ENCODE results near the gene CRYM.
"Not testable (repeated sequence)": the region's sequence is repeated elsewhere in the genome, so short reads cannot be mapped to it uniquely, and the experiment has no call there.

Gene CRYM

DNA sequence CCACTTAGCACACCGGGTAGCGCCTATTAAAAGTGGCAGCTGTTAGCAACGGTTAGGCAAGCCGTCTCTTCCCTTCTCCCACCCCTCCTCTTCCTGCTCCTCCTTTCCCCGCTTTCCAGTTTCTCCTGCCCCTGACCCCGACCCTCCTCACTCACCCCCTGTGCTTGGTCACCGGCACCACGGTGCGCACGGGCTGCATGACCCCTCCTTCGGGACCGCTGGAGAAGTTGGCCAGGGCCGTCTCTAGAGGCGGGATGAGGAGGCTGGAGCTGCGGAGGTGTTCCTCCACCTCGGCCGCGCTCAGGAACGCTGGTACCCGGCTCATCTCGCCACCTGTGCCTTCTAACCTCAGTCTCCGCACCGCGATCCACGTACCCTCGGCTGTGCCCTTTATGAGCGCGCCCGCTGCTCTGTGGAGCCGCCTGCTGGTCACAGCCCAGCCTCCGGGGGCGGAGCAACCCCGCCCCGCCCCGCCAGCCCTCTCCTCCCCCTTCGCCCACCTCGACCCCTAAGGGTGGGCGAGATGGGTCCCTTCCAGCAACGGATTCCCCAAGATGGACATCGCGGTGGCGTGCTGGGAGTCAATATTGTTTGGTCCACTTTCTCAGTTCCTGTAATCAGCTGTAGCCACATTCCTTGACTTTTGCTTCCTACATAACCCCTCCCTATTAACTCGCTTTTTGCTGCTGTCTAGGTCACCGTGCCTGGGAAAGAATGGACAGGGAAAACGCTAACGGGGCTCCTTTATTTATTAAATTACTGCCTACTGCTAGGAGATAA is at the start of gene CRYM:
TSS of gene CRYM (minus strand) at position 364 of the 780 bp plus-strand sequence. CDS start at position 325, 39 bp downstream.
- H3K4me3 ChIP-seq (replicated peaks; ENCODE audit: low read depth, low read length) = peak within 1 kb of the TSS; percentile 23
- TF ChIP-seq, protein P1, sequence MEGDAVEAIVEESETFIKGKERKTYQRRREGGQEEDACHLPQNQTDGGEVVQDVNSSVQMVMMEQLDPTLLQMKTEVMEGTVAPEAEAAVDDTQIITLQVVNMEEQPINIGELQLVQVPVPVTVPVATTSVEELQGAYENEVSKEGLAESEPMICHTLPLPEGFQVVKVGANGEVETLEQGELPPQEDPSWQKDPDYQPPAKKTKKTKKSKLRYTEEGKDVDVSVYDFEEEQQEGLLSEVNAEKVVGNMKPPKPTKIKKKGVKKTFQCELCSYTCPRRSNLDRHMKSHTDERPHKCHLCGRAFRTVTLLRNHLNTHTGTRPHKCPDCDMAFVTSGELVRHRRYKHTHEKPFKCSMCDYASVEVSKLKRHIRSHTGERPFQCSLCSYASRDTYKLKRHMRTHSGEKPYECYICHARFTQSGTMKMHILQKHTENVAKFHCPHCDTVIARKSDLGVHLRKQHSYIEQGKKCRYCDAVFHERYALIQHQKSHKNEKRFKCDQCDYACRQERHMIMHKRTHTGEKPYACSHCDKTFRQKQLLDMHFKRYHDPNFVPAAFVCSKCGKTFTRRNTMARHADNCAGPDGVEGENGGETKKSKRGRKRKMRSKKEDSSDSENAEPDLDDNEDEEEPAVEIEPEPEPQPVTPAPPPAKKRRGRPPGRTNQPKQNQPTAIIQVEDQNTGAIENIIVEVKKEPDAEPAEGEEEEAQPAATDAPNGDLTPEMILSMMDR (IDR thresholded peaks at IDR 0.05; ENCODE audit: low read depth, low read length, missing control alignments) = peak; percentile 82
- DNase-seq (ENCODE audit: extremely low read depth, low read depth) = no peak

DNA sequence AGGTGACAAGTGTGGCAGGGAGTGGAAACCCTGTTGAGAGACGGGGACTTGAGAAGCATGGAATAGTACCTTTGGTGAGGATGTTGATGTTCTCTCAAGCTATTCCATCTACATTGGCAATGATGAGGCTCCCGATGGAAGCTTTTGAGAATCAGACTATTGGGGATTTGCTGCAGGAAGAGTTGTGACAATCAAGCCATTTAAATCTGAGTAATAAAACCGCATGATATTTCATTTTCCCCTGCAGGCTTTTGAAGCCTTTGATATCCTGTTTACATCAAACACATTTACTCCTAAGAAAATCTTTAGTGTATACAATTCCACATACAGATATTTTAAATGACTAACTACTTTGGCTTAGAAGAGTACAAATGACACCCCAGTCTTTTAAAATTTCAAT is 49.0 kb upstream of the CRYM start:
- no peak for DNase-seq (ENCODE audit: extremely low read depth, low read depth)
- TF ChIP-seq, protein P1 (IDR thresholded peaks at IDR 0.05; ENCODE audit: low read depth, low read length, missing control alignments) = no peak
- no peak overlapping the region for H3K4me3 ChIP-seq (replicated peaks; ENCODE audit: low read depth, low read length)

- no peak for DNase-seq (ENCODE audit: extremely low read depth, low read depth)
- no peak overlapping the region for H3K4me3 ChIP-seq (replicated peaks; ENCODE audit: low read depth, low read length)
- TF ChIP-seq, protein P1 (IDR thresholded peaks at IDR 0.05; ENCODE audit: low read depth, low read length, missing control alignments) = no peak
These were observed 48.4 kb upstream of the CRYM start for GRCh38 chr16:21326459-21326858.

- TF ChIP-seq, protein P1 (IDR thresholded peaks at IDR 0.05; ENCODE audit: low read depth, low read length, missing control alignments) = no peak
- no peak overlapping the region for H3K4me3 ChIP-seq (replicated peaks; ENCODE audit: low read depth, low read length)
- DNase-seq (ENCODE audit: extremely low read depth, low read depth) = no peak
These were observed 46.2 kb upstream of the CRYM start for GRCh38 chr16:21324267-21324666.

- H3K4me3 ChIP-seq (replicated peaks; ENCODE audit: low read depth, low read length); DNase-seq (ENCODE audit: extremely low read depth, low read depth): not testable (repeated sequence)
These were observed 44.2 kb upstream of the CRYM start for GRCh38 chr16:21322251-21322650.

- DNase-seq (ENCODE audit: extremely low read depth, low read depth) = no peak
- H3K4me3 ChIP-seq (replicated peaks; ENCODE audit: low read depth, low read length) = no peak overlapping the region
- TF ChIP-seq, protein P1 (IDR thresholded peaks at IDR 0.05; ENCODE audit: low read depth, low read length, missing control alignments) = no peak
These were observed 43.6 kb upstream of the CRYM start for GRCh38 chr16:21321736-21322135.

DNA sequence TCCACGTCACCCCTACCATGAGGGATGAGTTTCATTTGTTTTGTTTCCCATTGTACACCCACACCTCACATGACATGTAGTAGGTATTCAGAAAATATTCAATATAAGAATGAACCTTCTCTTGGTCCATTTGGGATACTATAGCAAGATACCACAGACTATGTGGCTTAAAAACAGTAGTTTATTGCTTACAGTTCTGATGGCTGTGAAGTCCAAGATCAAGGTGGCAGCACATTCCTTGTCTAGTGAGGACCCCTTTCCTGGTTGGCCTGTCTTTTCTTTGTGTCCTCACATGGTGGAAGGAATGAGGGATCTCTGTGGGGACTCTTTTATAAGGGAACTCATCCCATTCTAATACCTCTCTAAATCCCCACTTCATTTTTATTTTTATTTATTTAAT is 36.2 kb upstream of the CRYM start:
- no peak for DNase-seq (ENCODE audit: extremely low read depth, low read depth)
- no peak overlapping the region for H3K4me3 ChIP-seq (replicated peaks; ENCODE audit: low read depth, low read length)
- TF ChIP-seq, protein P1 (IDR thresholded peaks at IDR 0.05; ENCODE audit: low read depth, low read length, missing control alignments) = no peak

DNA sequence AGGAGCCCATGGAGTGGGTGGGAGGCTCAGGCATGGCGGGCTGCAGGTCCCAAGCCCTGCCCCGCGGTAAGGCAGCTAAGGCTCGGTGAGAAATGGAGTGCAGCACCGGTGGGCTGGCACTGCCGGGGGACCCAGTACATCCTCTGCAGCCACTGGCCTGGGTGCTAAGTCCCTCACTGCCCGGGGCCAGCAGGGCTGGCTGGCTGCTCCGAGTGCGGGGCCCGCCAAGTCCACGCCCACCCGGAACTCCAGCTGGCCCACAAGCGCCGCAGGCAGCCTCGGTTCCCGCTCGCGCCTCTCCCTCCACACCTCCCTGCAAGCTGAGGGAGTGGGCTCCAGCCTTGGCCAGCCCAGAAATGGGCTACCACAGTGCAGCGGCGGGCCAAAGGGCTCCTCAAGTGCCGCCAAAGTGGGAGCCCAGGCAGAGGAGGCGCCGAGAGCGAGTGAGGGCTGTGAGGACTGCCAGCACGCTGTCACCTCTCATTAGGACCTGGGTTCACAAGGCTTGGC is 34.8 kb upstream of the CRYM start:
- DNase-seq (ENCODE audit: extremely low read depth, low read depth); H3K4me3 ChIP-seq (replicated peaks; ENCODE audit: low read depth, low read length): not testable (repeated sequence)

- H3K4me3 ChIP-seq (replicated peaks; ENCODE audit: low read depth, low read length); DNase-seq (ENCODE audit: extremely low read depth, low read depth): not testable (repeated sequence)
These were observed 34.0 kb upstream of the CRYM start for GRCh38 chr16:21312046-21312445.

GRCh38 chr16:21306712-21307111 is 28.6 kb upstream of the CRYM start:
- DNase-seq (ENCODE audit: extremely low read depth, low read depth); H3K4me3 ChIP-seq (replicated peaks; ENCODE audit: low read depth, low read length): not testable (repeated sequence)
